Nephron progenitor cell (in vitro differentiated cells): Measurements from ENCODE around the gene NAPEPLD.
"Not testable (repeated sequence)": the region's sequence is repeated elsewhere in the genome, so short reads cannot be mapped to it uniquely, and the experiment has no call there.

Experiments
- DNase-seq: peaks from one replicate; pipeline ENCODE4 v3.0.0; 2021
- H3K27ac Mint-ChIP-seq: 2 replicates; pipeline ENCODE4 v1.8.0; 2021; ENCODE audit warnings: mild to moderate bottlenecking, moderate library complexity, mixed read lengths
- H3K27me3 Mint-ChIP-seq: 2 replicates; pipeline ENCODE4 v1.8.0; 2021; ENCODE audit warnings: mild to moderate bottlenecking, low read depth, mixed read lengths; ENCODE audit not compliant: poor library complexity
- H3K36me3 Mint-ChIP-seq: 2 replicates; pipeline ENCODE4 v1.8.0; 2021; ENCODE audit warnings: low read depth, mixed read lengths
- H3K4me1 Mint-ChIP-seq: 2 replicates; pipeline ENCODE4 v1.8.0; 2021; ENCODE audit warnings: mixed read lengths
- H3K4me3 Mint-ChIP-seq: 2 replicates; pipeline ENCODE4 v1.8.0; 2021; ENCODE audit warnings: mild to moderate bottlenecking, moderate library complexity, mixed read lengths
- H3K9me3 Mint-ChIP-seq: 2 replicates; pipeline ENCODE4 v1.8.0; 2021; ENCODE audit warnings: mild to moderate bottlenecking, moderate library complexity, mixed read lengths
- CTCF ChIP-seq: fragments of 200-600 bp; sonication (generic); IDR thresholded peaks from 2 replicates; pipeline ENCODE4 v1.5.0; 2021; ENCODE audit warnings: antibody characterized with exemption

NAPEPLD gene

GRCh38 chr7:103093429-103093828, 55.5 kb downstream of the NAPEPLD start:
- Mint-ChIP-seq H3K36me3 (peaks cover 72% of the 10 kb centered on the region), H3K27ac (no peak overlapping the region), H3K4me3 (no peak overlapping the region), H3K9me3 (no peaks in the 10 kb centered on the region), H3K27me3 (no peaks in the 10 kb centered on the region), H3K4me1 (no peaks in the 10 kb centered on the region)
- no peak for DNase-seq
- TF ChIP-seq CTCF: no peak

- not testable (repeated sequence) for H3K27ac Mint-ChIP-seq, H3K4me1 Mint-ChIP-seq, H3K4me3 Mint-ChIP-seq, H3K27me3 Mint-ChIP-seq, DNase-seq, H3K9me3 Mint-ChIP-seq
- peaks cover 77% of the 10 kb centered on the region for H3K36me3 Mint-ChIP-seq
Observed at GRCh38 chr7:103092321-103092720, 56.6 kb downstream of the NAPEPLD start.

- no peak for TF ChIP-seq CTCF
- no peaks in the 10 kb centered on the region for H3K9me3 Mint-ChIP-seq
- H3K4me1 Mint-ChIP-seq: peaks cover 5% of the 10 kb centered on the region
- no peak overlapping the region for H3K4me3 Mint-ChIP-seq
- no peaks in the 10 kb centered on the region for H3K27me3 Mint-ChIP-seq
- no peak overlapping the region for H3K27ac Mint-ChIP-seq
- DNase-seq: no peak
- H3K36me3 Mint-ChIP-seq: peaks cover 51% of the 10 kb centered on the region
Observed at GRCh38 chr7:103083210-103083609, 65.7 kb downstream of the NAPEPLD start.

GRCh38 chr7:103082497-103082896, 66.4 kb downstream of the NAPEPLD start:
- TF ChIP-seq CTCF: no peak
- Mint-ChIP-seq H3K36me3 (peaks cover 51% of the 10 kb centered on the region), H3K27me3 (no peaks in the 10 kb centered on the region), H3K4me3 (no peak overlapping the region), H3K27ac (no peak overlapping the region), H3K9me3 (no peaks in the 10 kb centered on the region), H3K4me1 (peaks cover 5% of the 10 kb centered on the region)
- DNase-seq: no peak

GRCh38 chr7:103080923-103081322, 68.0 kb downstream of the NAPEPLD start:
- Mint-ChIP-seq H3K27me3 (no peaks in the 10 kb centered on the region), H3K9me3 (no peaks in the 10 kb centered on the region), H3K4me1 (peaks cover 10% of the 10 kb centered on the region), H3K4me3 (no peak overlapping the region), H3K36me3 (peaks cover 42% of the 10 kb centered on the region), H3K27ac (no peak overlapping the region)
- no peak for DNase-seq
- no peak for TF ChIP-seq CTCF

- H3K4me3 Mint-ChIP-seq: no peak overlapping the region
- no peaks in the 10 kb centered on the region for H3K27me3 Mint-ChIP-seq
- no peak for TF ChIP-seq CTCF
- H3K27ac Mint-ChIP-seq: no peak overlapping the region
- peaks cover 15% of the 10 kb centered on the region for H3K4me1 Mint-ChIP-seq
- no peak for DNase-seq
- peaks cover 39% of the 10 kb centered on the region for H3K36me3 Mint-ChIP-seq
- no peaks in the 10 kb centered on the region for H3K9me3 Mint-ChIP-seq
Observed at GRCh38 chr7:103079836-103080235, 69.1 kb downstream of the NAPEPLD start.

- H3K27ac Mint-ChIP-seq, DNase-seq, H3K9me3 Mint-ChIP-seq, H3K4me3 Mint-ChIP-seq, H3K27me3 Mint-ChIP-seq: not testable (repeated sequence)
- peaks cover 26% of the 10 kb centered on the region for H3K4me1 Mint-ChIP-seq
- H3K36me3 Mint-ChIP-seq: peaks cover 30% of the 10 kb centered on the region
Observed at GRCh38 chr7:103078226-103078625, 70.7 kb downstream of the NAPEPLD start.
